Liver (tissue), 9 donors: ENCODE measurements around the gene CGB7. TPM values are rescaled to one million over a fixed set of nuclear protein-coding genes. Genes with fewer than 3 reads are reported as not detected.
"Not testable (repeated sequence)": the region's sequence is repeated elsewhere in the genome, so short reads cannot be mapped to it uniquely, and the experiment has no call there.

Source experiments
- DNase-seq: peaks from one replicate; pipeline ENCODE4 v3.0.0-alpha.2; 2017; ENCODE audit warnings: low spot score
- H3K27ac ChIP-seq, 2 donors: one replicate each; pipeline ENCODE4 v1.7.0; 2013; ENCODE audit warnings: inconsistent platforms in 2 of 2, low read length in 2 of 2, control low read depth in 1 of 2, low read depth in 1 of 2, mild to moderate bottlenecking in 1 of 2
- H3K27me3 ChIP-seq, 4 donors: one replicate each; pipeline versions ENCODE4 v1.6.1 to v1.7.0; 2013; ENCODE audit warnings: low read length in 3 of 4, inconsistent platforms in 1 of 4, mild to moderate bottlenecking in 1 of 4, moderate library complexity in 1 of 4; ENCODE audit not compliant: control insufficient read depth in 4 of 4, insufficient read depth in 4 of 4
- H3K36me3 ChIP-seq, 4 donors: one replicate each; pipeline versions ENCODE4 v1.6.1 to v1.7.0; 2013; ENCODE audit warnings: low read length in 3 of 4, mild to moderate bottlenecking in 3 of 4, low read depth in 1 of 4, moderate library complexity in 1 of 4; ENCODE audit not compliant: control insufficient read depth in 4 of 4, insufficient read depth in 3 of 4
- H3K4me1 ChIP-seq, 4 donors: one replicate each; pipeline versions ENCODE4 v1.6.1 to v1.7.0; 2013; ENCODE audit warnings: low read length in 3 of 4, mild to moderate bottlenecking in 3 of 4, moderate library complexity in 1 of 4; ENCODE audit not compliant: control insufficient read depth in 4 of 4, insufficient read depth in 4 of 4
- H3K4me3 ChIP-seq, 3 donors: one replicate each; pipeline versions ENCODE4 v1.6.1 to v1.7.0; 2013; ENCODE audit warnings: low read length in 3 of 3, control low read depth in 1 of 3, low read depth in 1 of 3, mild to moderate bottlenecking in 1 of 3
- H3K9ac ChIP-seq, 2 donors: one replicate each; pipeline ENCODE4 v1.7.0; 2013; ENCODE audit warnings: low read length in 2 of 2, mild to moderate bottlenecking in 2 of 2, moderate library complexity in 2 of 2, control low read depth in 1 of 2, low read depth in 1 of 2
- H3K9me3 ChIP-seq, 4 donors: one replicate each; pipeline versions ENCODE4 v1.6.1 to v1.7.0; 2013; ENCODE audit warnings: low read length in 3 of 4; ENCODE audit not compliant: control insufficient read depth in 4 of 4
- ATF3 ChIP-seq: IDR thresholded peaks from 2 replicates; pipeline ENCODE4 v1.6.1; 2016; ENCODE audit warnings: antibody characterized with exemption
- FOXA1 ChIP-seq: IDR thresholded peaks from 2 replicates; pipeline ENCODE4 v1.6.1; 2016; ENCODE audit warnings: antibody characterized with exemption
- GABPA ChIP-seq, 2 donors: IDR thresholded peaks in 1 of 2; conservative IDR thresholded peaks in 1 of 2; 2 replicates each; pipeline ENCODE4 v1.6.1; 2016; ENCODE audit warnings: antibody characterized with exemption in 2 of 2, mild to moderate bottlenecking in 1 of 2, moderate library complexity in 1 of 2
- HNF4A ChIP-seq, 2 donors: conservative IDR thresholded peaks; 2 replicates each; pipeline ENCODE4 v1.6.1; 2016; ENCODE audit warnings: antibody characterized with exemption in 2 of 2, mild to moderate bottlenecking in 2 of 2
- JUND ChIP-seq, 2 donors: IDR thresholded peaks; 2 replicates each; pipeline ENCODE4 v1.6.1; 2016; ENCODE audit warnings: antibody characterized with exemption in 2 of 2
- MAX ChIP-seq: IDR thresholded peaks from 2 replicates; pipeline ENCODE4 v1.6.1; 2016; ENCODE audit warnings: antibody characterized with exemption
- RAD21 ChIP-seq, 2 donors: IDR thresholded peaks; 2 replicates each; pipeline ENCODE4 v1.6.1; 2016; ENCODE audit warnings: antibody characterized with exemption in 2 of 2, mild to moderate bottlenecking in 2 of 2
- SP1 ChIP-seq: IDR thresholded peaks from 2 replicates; pipeline ENCODE4 v1.6.1; 2018; ENCODE audit warnings: antibody characterized with exemption, mild to moderate bottlenecking
- YY1 ChIP-seq: IDR thresholded peaks from 2 replicates; pipeline ENCODE4 v1.6.1; 2016; ENCODE audit warnings: antibody characterized with exemption, mild to moderate bottlenecking
- WGBS: extraction: QIAGEN DNeasy Blood & Tissue Kit; methylation state at CpG from one replicate; pipeline ENCODE4 v1.1.7; 2013; 5-methylcytosine and 5-hydroxymethylcytosine counted together
- polyA plus RNA-seq, 2 donors: library from polyadenylated mRNA; stranded (reverse) in 1 of 2; unstranded in 1 of 2; fragments of 200-250 nt in 1 of 2; fragments of >200 nt in 1 of 2; fragmentation: Nextera tagmentation in 1 of 2; extraction: Ambion mirVana in 1 of 2; gene quantifications; one replicate each; pipeline versions ENCODE4 v1.2.1 to v1.2.3, GENCODE V29; 2013 to 2015
- total RNA-seq, 2 donors: library from RNA; depleted of rRNA; stranded (reverse); fragments of >200 nt; gene quantifications; one replicate each; pipeline ENCODE4 v1.2.3, GENCODE V29; 2014
- TF ChIP-seq, protein P1 (sequence below): fragments of 150-350 bp; IDR thresholded peaks from 2 replicates; pipeline ENCODE4 v1.5.1; 2017; ENCODE audit warnings: improper control_type of control experiment, low read depth, low read length; ENCODE audit not compliant: missing input control
- donor health status: healthy.
- donor health status: healthy.
- donor health status: healthy.
- donor health status: healthy.
- donor health status: healthy.

Gene CGB7
- total and polyA plus RNA-seq, 4 donors = not detected

- H3K4me1 ChIP-seq = peaks cover 5 to 22% (median 16%) of the 10 kb centered on the region in 4 donors
- peak; percentile 57 for DNase-seq
- H3K9ac ChIP-seq = no peak overlapping the region
- 19% methylated on average over 41 of the region's 41 CpGs for WGBS
- H3K27me3 ChIP-seq = no peaks in the 10 kb centered on the region
- no peak for TF ChIP-seq HNF4A (conservative IDR thresholded peaks at IDR 0.05)
- no peak for TF ChIP-seq MAX
- no peak for TF ChIP-seq SP1
- TF ChIP-seq JUND (IDR thresholded peaks at IDR 0.05) = no peak
- TF ChIP-seq, protein P1, sequence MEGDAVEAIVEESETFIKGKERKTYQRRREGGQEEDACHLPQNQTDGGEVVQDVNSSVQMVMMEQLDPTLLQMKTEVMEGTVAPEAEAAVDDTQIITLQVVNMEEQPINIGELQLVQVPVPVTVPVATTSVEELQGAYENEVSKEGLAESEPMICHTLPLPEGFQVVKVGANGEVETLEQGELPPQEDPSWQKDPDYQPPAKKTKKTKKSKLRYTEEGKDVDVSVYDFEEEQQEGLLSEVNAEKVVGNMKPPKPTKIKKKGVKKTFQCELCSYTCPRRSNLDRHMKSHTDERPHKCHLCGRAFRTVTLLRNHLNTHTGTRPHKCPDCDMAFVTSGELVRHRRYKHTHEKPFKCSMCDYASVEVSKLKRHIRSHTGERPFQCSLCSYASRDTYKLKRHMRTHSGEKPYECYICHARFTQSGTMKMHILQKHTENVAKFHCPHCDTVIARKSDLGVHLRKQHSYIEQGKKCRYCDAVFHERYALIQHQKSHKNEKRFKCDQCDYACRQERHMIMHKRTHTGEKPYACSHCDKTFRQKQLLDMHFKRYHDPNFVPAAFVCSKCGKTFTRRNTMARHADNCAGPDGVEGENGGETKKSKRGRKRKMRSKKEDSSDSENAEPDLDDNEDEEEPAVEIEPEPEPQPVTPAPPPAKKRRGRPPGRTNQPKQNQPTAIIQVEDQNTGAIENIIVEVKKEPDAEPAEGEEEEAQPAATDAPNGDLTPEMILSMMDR = no peak
- TF ChIP-seq GABPA (IDR thresholded peaks at IDR 0.05 in 1 of 2, conservative IDR thresholded peaks at IDR 0.05 in 1 of 2) = no peak
- TF ChIP-seq RAD21 (IDR thresholded peaks at IDR 0.05) = no peak
- no peak for TF ChIP-seq YY1
- TF ChIP-seq FOXA1 = no peak
- peaks cover under 1 to 13% (median 4%) of the 10 kb centered on the region in 4 donors for H3K36me3 ChIP-seq
- peak overlapping the region in 1 of 3 donors; percentile 35 for H3K4me3 ChIP-seq
- H3K9me3 ChIP-seq = no peaks in the 10 kb centered on the region
- no peak overlapping the region for H3K27ac ChIP-seq
These were observed 38.2 kb downstream of the CGB7 start for GRCh38 chr19:49019242-49019932.

GRCh38 chr19:49018388-49019241 lies 38.9 kb downstream of the CGB7 start:
- H3K9me3 ChIP-seq, H3K9ac ChIP-seq, H3K27me3 ChIP-seq, DNase-seq, H3K27ac ChIP-seq: not testable (repeated sequence)
- Histone ChIP-seq H3K4me1 (peaks cover 5 to 22% (median 16%) of the 10 kb centered on the region in 4 donors), H3K36me3 (peaks cover 3 to 18% (median 5%) of the 10 kb centered on the region in 4 donors), H3K4me3 (peak overlapping the region in 2 of 3 donors; percentile 7 to 50)
- 8% methylated on average over 50 of the region's 50 CpGs for WGBS

DNA sequence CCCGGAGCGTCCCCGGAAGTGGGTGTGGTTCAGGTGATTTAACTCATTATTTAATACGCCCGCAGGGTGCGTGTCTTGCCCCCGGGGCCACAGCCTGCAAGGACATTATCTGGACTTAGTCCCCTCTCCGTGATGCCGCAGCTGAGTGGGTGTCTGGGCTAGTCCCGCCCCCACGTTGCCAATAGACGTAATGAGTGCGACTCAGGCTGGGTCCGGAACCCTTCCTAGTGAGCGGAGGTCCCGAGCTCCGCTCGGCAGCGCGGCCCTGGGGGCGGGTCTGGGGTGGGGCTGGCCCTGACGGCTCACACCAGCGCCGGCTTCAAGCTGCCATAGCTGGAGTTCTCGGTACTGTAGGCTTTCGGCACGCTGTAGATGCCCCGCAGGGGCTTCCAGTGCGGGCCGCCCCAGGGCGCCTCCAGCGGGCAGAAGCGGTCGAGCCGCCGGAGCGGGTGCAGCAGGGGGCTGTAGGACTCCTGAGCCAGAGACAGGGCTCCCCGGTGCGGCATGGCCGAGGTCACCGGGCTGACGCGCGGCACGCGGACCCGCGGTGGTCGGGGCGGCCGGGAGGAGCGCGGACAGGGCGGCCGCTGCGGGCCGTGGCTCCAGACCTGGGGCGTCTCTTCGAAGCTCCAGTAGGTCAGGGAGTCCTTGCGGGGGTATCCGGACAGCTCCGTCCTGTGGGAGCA lies 39.7 kb downstream of the CGB7 start:
- Histone ChIP-seq H3K9ac (no peak overlapping the region), H3K9me3 (no peaks in the 10 kb centered on the region), H3K27me3 (no peaks in the 10 kb centered on the region), H3K4me1 (peaks cover 5 to 22% (median 16%) of the 10 kb centered on the region in 4 donors), H3K36me3 (peaks cover 3 to 18% (median 5%) of the 10 kb centered on the region in 4 donors), H3K27ac (no peak overlapping the region), H3K4me3 (peak overlapping the region in 1 of 3 donors; percentile 50)
- peak; percentile 42 for DNase-seq
- TF ChIP-seq RAD21 (IDR thresholded peaks at IDR 0.05) (peak in 1 of 2 donors; percentile 15), ATF3 (no peak)
- TF ChIP-seq, protein P1 = peak; percentile 23
- 2% methylated on average over 62 of the region's 62 CpGs for WGBS
